ENCODE results near the gene RALGPS1.

DNA sequence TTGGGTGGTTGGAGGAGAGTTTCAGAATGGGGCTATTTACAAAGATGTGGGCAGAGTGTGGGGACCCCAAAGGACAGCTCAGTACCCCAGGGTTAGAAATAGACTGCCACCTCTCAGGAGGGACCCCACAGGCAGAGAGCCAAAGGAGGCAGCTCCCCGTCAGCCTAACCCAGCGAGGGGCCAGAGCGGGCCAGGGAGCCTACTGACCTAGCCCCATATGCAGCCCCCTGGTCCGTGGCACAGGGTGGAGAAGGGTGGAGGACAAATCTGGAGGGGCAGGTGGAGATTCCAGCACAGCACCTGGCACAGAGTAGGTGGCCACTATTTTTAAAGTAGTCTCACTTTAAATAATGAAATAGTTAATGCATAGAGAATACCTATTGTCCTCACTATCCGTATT is 275.0 kb downstream of the RALGPS1 start:
- TF ChIP-seq, protein P1, sequence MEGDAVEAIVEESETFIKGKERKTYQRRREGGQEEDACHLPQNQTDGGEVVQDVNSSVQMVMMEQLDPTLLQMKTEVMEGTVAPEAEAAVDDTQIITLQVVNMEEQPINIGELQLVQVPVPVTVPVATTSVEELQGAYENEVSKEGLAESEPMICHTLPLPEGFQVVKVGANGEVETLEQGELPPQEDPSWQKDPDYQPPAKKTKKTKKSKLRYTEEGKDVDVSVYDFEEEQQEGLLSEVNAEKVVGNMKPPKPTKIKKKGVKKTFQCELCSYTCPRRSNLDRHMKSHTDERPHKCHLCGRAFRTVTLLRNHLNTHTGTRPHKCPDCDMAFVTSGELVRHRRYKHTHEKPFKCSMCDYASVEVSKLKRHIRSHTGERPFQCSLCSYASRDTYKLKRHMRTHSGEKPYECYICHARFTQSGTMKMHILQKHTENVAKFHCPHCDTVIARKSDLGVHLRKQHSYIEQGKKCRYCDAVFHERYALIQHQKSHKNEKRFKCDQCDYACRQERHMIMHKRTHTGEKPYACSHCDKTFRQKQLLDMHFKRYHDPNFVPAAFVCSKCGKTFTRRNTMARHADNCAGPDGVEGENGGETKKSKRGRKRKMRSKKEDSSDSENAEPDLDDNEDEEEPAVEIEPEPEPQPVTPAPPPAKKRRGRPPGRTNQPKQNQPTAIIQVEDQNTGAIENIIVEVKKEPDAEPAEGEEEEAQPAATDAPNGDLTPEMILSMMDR (IDR thresholded peaks at IDR 0.05): no peak
- TF ChIP-seq EZH2phosphoT487 (IDR thresholded peaks at IDR 0.05): no peak
